ENCODE results near the gene PDZD2.

PDZD2 gene

GRCh38 chr5:31916327-31916726 lies 277.4 kb downstream of the PDZD2 start:
- no peaks in the 10 kb centered on the region for H3K9me3 ChIP-seq (ENCODE audit: control insufficient read depth, insufficient read depth, low read length)
- no peaks in the 10 kb centered on the region for H3K36me3 ChIP-seq (ENCODE audit: control insufficient read depth, low read length)
- no peak for TF ChIP-seq CTCF (IDR thresholded peaks at IDR 0.05; ENCODE audit: low read depth, low read length, poor library complexity, severe bottlenecking)
- TF ChIP-seq EZH2phosphoT487 (IDR thresholded peaks at IDR 0.05; ENCODE audit: borderline replicate concordance, low read length): no peak
- no peaks in the 10 kb centered on the region for H3K4me1 ChIP-seq (ENCODE audit: control insufficient read depth, low read length)
- H4K20me1 ChIP-seq (ENCODE audit: control insufficient read depth, insufficient read depth, low read depth, low read length): no peaks in the 10 kb centered on the region
- no peaks in the 10 kb centered on the region; the same call in 1 of the 2 replicates for H3K27me3 ChIP-seq (ENCODE audit: control insufficient read depth, low read length)
- H3K79me2 ChIP-seq (ENCODE audit: control insufficient read depth, low read length): no peaks in the 10 kb centered on the region
- no peak overlapping the region for H3K4me2 ChIP-seq (ENCODE audit: low read length)
- no peaks in the 10 kb centered on the region for H3F3A ChIP-seq (ENCODE audit: control insufficient read depth, insufficient read depth)
- no peaks in the 10 kb centered on the region for H3K9me2 ChIP-seq (replicated peaks; ENCODE audit: control insufficient read depth, low read length)
- H3K27ac ChIP-seq (ENCODE audit: low read depth, low read length): no peak overlapping the region
- no peak overlapping the region for H3K4me3 ChIP-seq (ENCODE audit: low read length)

- Histone ChIP-seq H3K9me2 (replicated peaks; ENCODE audit: control insufficient read depth, low read length) (no peaks in the 10 kb centered on the region), H4K20me1 (ENCODE audit: control insufficient read depth, insufficient read depth, low read depth, low read length) (no peaks in the 10 kb centered on the region), H3K4me1 (ENCODE audit: control insufficient read depth, low read length) (no peaks in the 10 kb centered on the region), H3K4me3 (ENCODE audit: low read length) (no peak overlapping the region), H3K27ac (ENCODE audit: low read depth, low read length) (no peak overlapping the region), H3K27me3 (ENCODE audit: control insufficient read depth, low read length) (no peaks in the 10 kb centered on the region), H3F3A (ENCODE audit: control insufficient read depth, insufficient read depth) (no peaks in the 10 kb centered on the region), H3K79me2 (ENCODE audit: control insufficient read depth, low read length) (no peaks in the 10 kb centered on the region), H3K4me2 (ENCODE audit: low read length) (no peak overlapping the region), H3K36me3 (ENCODE audit: control insufficient read depth, low read length) (no peaks in the 10 kb centered on the region), H3K9me3 (ENCODE audit: control insufficient read depth, insufficient read depth, low read length) (no peaks in the 10 kb centered on the region)
- TF ChIP-seq CTCF (IDR thresholded peaks at IDR 0.05; ENCODE audit: low read depth, low read length, poor library complexity, severe bottlenecking) (no peak), EZH2phosphoT487 (IDR thresholded peaks at IDR 0.05; ENCODE audit: borderline replicate concordance, low read length) (no peak)
These were observed 279.8 kb downstream of the PDZD2 start for GRCh38 chr5:31918739-31919138.

- H3K36me3 ChIP-seq (ENCODE audit: control insufficient read depth, low read length): no peaks in the 10 kb centered on the region
- no peak overlapping the region for H3K4me3 ChIP-seq (ENCODE audit: low read length)
- H3F3A ChIP-seq (ENCODE audit: control insufficient read depth, insufficient read depth): no peaks in the 10 kb centered on the region
- no peaks in the 10 kb centered on the region for H3K79me2 ChIP-seq (ENCODE audit: control insufficient read depth, low read length)
- 0 out of 2 replicates have a peak, but pooled peaks cover 3% of the 10 kb centered on the region for H3K27me3 ChIP-seq (ENCODE audit: control insufficient read depth, low read length)
- H3K27ac ChIP-seq (ENCODE audit: low read depth, low read length): no peak overlapping the region
- H3K4me1 ChIP-seq (ENCODE audit: control insufficient read depth, low read length): no peaks in the 10 kb centered on the region
- TF ChIP-seq EZH2phosphoT487 (IDR thresholded peaks at IDR 0.05; ENCODE audit: borderline replicate concordance, low read length): no peak
- no peak for TF ChIP-seq CTCF (IDR thresholded peaks at IDR 0.05; ENCODE audit: low read depth, low read length, poor library complexity, severe bottlenecking)
- no peak overlapping the region for H3K4me2 ChIP-seq (ENCODE audit: low read length)
- H4K20me1 ChIP-seq (ENCODE audit: control insufficient read depth, insufficient read depth, low read depth, low read length): no peaks in the 10 kb centered on the region
- H3K9me3 ChIP-seq (ENCODE audit: control insufficient read depth, insufficient read depth, low read length): no peaks in the 10 kb centered on the region
- no peaks in the 10 kb centered on the region for H3K9me2 ChIP-seq (replicated peaks; ENCODE audit: control insufficient read depth, low read length)
These were observed 282.9 kb downstream of the PDZD2 start for GRCh38 chr5:31921852-31922305.

Data from DOHH2 (cell line).